ENCODE results near the gene RHEX. TPM values are rescaled to one million over a fixed set of nuclear protein-coding genes. Genes with fewer than 3 reads are reported as not detected.

The RHEX gene
- total RNA-seq, 2 experiments from 2014 or later: not detected

DNA sequence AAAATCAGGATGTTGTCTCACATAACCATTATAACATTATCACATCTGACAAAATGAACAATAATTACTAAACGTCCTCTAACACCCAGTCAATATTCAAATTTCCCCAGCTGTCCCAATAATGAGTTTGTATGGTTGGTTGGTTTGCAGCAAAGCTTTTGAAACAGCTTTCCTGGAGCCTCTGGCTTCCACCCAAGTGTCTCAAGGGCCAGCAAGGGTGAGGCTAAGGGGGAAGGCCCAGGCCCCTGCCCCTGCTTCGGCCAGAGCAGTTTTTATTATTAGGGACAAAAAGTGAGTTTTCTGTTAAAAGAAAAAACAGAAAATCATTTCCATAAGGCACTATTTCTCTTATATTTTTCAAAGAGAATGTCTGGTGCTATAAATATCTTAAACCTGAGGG, 83.3 kb downstream of the RHEX start:
- no peaks in the 10 kb centered on the region for H3K9me3 Mint-ChIP-seq
- H3K4me1 Mint-ChIP-seq (ENCODE audit: low read depth): no peaks in the 10 kb centered on the region
- intact Hi-C loops (cut with micrococcal nuclease): no loop called here
- H3K4me3 Mint-ChIP-seq: no peak overlapping the region
- peaks cover 21% of the 10 kb centered on the region for H3K27me3 Mint-ChIP-seq
- H3K36me3 Mint-ChIP-seq: no peaks in the 10 kb centered on the region
- H3K27ac Mint-ChIP-seq: no peak overlapping the region
- POLR2A ChIA-PET: no interaction called here
- CTCF ChIA-PET: no interaction called here
- DNase-seq: no peak

GRCh38 chr1:206142011-206142410, 89.0 kb downstream of the RHEX start:
- H3K4me3 Mint-ChIP-seq: no peak overlapping the region
- H3K4me1 Mint-ChIP-seq (ENCODE audit: low read depth): no peaks in the 10 kb centered on the region
- H3K9me3 Mint-ChIP-seq: no peaks in the 10 kb centered on the region
- no peaks in the 10 kb centered on the region for H3K36me3 Mint-ChIP-seq
- no peak overlapping the region for H3K27ac Mint-ChIP-seq
- H3K27me3 Mint-ChIP-seq: peaks cover 28% of the 10 kb centered on the region
- intact Hi-C loops (cut with micrococcal nuclease): no loop called here
- POLR2A ChIA-PET: no interaction called here
- no peak for DNase-seq
- CTCF ChIA-PET: no interaction called here

- Mint-ChIP-seq H3K4me1 (ENCODE audit: low read depth) (no peaks in the 10 kb centered on the region), H3K36me3 (no peaks in the 10 kb centered on the region), H3K27me3 (peaks cover 25% of the 10 kb centered on the region), H3K27ac (no peak overlapping the region), H3K9me3 (no peaks in the 10 kb centered on the region), H3K4me3 (no peak overlapping the region)
- intact Hi-C loops (cut with micrococcal nuclease): no loop called here
- ChIA-PET CTCF (interaction anchor here (0.6 kb wide), 1 partner anchor 308 kb away, joined by 4 read pairs; no protein-coding TSS in a partner anchor), POLR2A (no interaction called here)
- no peak for DNase-seq
These were observed 89.8 kb downstream of the RHEX start for GRCh38 chr1:206142770-206143169.

- no peak overlapping the region for H3K4me3 Mint-ChIP-seq
- H3K27ac Mint-ChIP-seq: no peak overlapping the region
- DNase-seq: no peak
- H3K27me3 Mint-ChIP-seq: peaks cover 20% of the 10 kb centered on the region
- no peaks in the 10 kb centered on the region for H3K9me3 Mint-ChIP-seq
- no peaks in the 10 kb centered on the region for H3K36me3 Mint-ChIP-seq
- H3K4me1 Mint-ChIP-seq (ENCODE audit: low read depth): no peaks in the 10 kb centered on the region
- intact Hi-C loops (cut with micrococcal nuclease): no loop called here
- CTCF ChIA-PET: no interaction called here
- POLR2A ChIA-PET: no interaction called here
These were observed 90.7 kb downstream of the RHEX start for GRCh38 chr1:206143537-206144172.

- no peak overlapping the region for H3K27ac Mint-ChIP-seq
- H3K9me3 Mint-ChIP-seq: no peaks in the 10 kb centered on the region
- no peak for DNase-seq
- H3K4me1 Mint-ChIP-seq (ENCODE audit: low read depth): no peaks in the 10 kb centered on the region
- intact Hi-C loops (cut with micrococcal nuclease): no loop called here
- CTCF ChIA-PET: no interaction called here
- peaks cover 15% of the 10 kb centered on the region for H3K27me3 Mint-ChIP-seq
- POLR2A ChIA-PET: no interaction called here
- no peak overlapping the region for H3K4me3 Mint-ChIP-seq
- no peaks in the 10 kb centered on the region for H3K36me3 Mint-ChIP-seq
These were observed 91.6 kb downstream of the RHEX start for GRCh38 chr1:206144605-206145004.

GRCh38 chr1:206145771-206146290, 92.9 kb downstream of the RHEX start:
- no peaks in the 10 kb centered on the region for H3K4me1 Mint-ChIP-seq (ENCODE audit: low read depth)
- intact Hi-C loops (cut with micrococcal nuclease): no loop called here
- DNase-seq: no peak
- no peaks in the 10 kb centered on the region for H3K36me3 Mint-ChIP-seq
- POLR2A ChIA-PET: no interaction called here
- H3K27me3 Mint-ChIP-seq: peaks cover 10% of the 10 kb centered on the region
- H3K9me3 Mint-ChIP-seq: no peaks in the 10 kb centered on the region
- H3K4me3 Mint-ChIP-seq: no peak overlapping the region
- H3K27ac Mint-ChIP-seq: no peak overlapping the region
- CTCF ChIA-PET: no interaction called here

Other genes starting within 250 kb of the RHEX start
- 10 to 100 TPM; 34.9 to 35.0 TPM for gene SLC41A1, start 240.0 kb upstream of the RHEX start, total RNA-seq
- gene PM20D1, start 203.0 kb upstream of the RHEX start, total RNA-seq: under 1 TPM; 0.29 to 0.55 TPM
- not detected for gene SLC26A9, start 109.7 kb upstream of the RHEX start, total RNA-seq
- not detected for gene RAB7B, start 49.8 kb upstream of the RHEX start, total RNA-seq
- gene CTSE, start 29.3 kb upstream of the RHEX start, total RNA-seq: not detected
- not detected for gene AVPR1B, start 64.2 kb downstream of the RHEX start, total RNA-seq
- 10 to 100 TPM; 28.5 to 31.5 TPM for gene FAM72A, start 149.7 kb downstream of the RHEX start, total RNA-seq
- 10 to 100 TPM; 55.4 to 56.2 TPM for gene SRGAP2, start 150.4 kb downstream of the RHEX start, total RNA-seq